ENCODE results near the gene UBE4A. TPM values are rescaled to one million over a fixed set of nuclear protein-coding genes. Genes with fewer than 3 reads are reported as not detected.
"Not testable (repeated sequence)": the region's sequence is repeated elsewhere in the genome, so short reads cannot be mapped to it uniquely, and the experiment has no call there.

Gene UBE4A
- total and polyA plus RNA-seq, 4 donors, result 32.0 to 62.8 (median 50.4) TPM

DNA sequence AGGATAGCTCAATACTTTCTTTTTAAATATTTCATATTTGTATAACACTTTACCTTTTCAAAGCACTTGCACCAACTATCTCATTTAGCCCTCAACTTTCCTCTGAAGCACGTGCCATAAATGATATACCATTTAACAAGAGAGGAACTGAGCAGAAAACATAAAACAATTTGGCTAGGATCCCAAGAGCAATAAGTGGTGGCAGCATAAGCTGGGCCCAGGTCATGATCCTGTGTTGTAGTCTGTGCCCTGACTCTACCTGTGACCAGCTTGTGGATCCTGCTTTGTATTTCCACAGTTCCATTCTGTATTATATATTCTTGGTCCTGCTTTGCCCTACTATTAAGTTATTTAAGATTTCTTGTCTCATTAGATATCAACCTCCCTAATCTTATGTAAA is 53.5 kb downstream of the UBE4A start:
- 88% methylated on average over 1 of the region's 1 CpG for WGBS (ENCODE audit: insufficient coverage)

GRCh38 chr11:118415062-118415738 is 55.8 kb downstream of the UBE4A start:
- peaks cover 7% of the 10 kb centered on the region for H3K36me3 ChIP-seq (ENCODE audit: control insufficient read depth, insufficient read depth, low read length)
- H3K4me3 ChIP-seq (ENCODE audit: low read depth, low read length), result no peak overlapping the region
- no peaks in the 10 kb centered on the region for H3K9me3 ChIP-seq (ENCODE audit: control insufficient read depth, insufficient read depth, low read length)
- H3K4me1 ChIP-seq (ENCODE audit: control insufficient read depth, insufficient read depth, low read length), result no peaks in the 10 kb centered on the region
- DNase-seq (ENCODE audit: low read depth in 4 of 6, low spot score in 6 of 6), result no peak
- WGBS (ENCODE audit: insufficient coverage), result 90% methylated on average over 4 of the region's 8 CpGs
- H3K27ac ChIP-seq (ENCODE audit: low read depth, low read length), result no peak overlapping the region
- H3K27me3 ChIP-seq (ENCODE audit: control insufficient read depth, insufficient read depth, low read length), result no peaks in the 10 kb centered on the region

More for the DNA sequence above, 53.5 kb downstream of the UBE4A start:
- no peaks in the 10 kb centered on the region for H3K27me3 ChIP-seq (ENCODE audit: control insufficient read depth, insufficient read depth, low read length)
- peaks cover 9% of the 10 kb centered on the region for H3K36me3 ChIP-seq (ENCODE audit: control insufficient read depth, insufficient read depth, low read length)
- no peak overlapping the region for H3K27ac ChIP-seq (ENCODE audit: low read depth, low read length)
- H3K9me3 ChIP-seq (ENCODE audit: control insufficient read depth, insufficient read depth, low read length), result no peaks in the 10 kb centered on the region
- H3K4me1 ChIP-seq (ENCODE audit: control insufficient read depth, insufficient read depth, low read length), result no peaks in the 10 kb centered on the region
- no peak for DNase-seq (ENCODE audit: low read depth in 4 of 6, low spot score in 6 of 6)
- H3K4me3 ChIP-seq (ENCODE audit: low read depth, low read length), result no peak overlapping the region

GRCh38 chr11:118415739-118416068 is 56.3 kb downstream of the UBE4A start:
- no peaks in the 10 kb centered on the region for H3K27me3 ChIP-seq (ENCODE audit: control insufficient read depth, insufficient read depth, low read length)
- no peaks in the 10 kb centered on the region for H3K9me3 ChIP-seq (ENCODE audit: control insufficient read depth, insufficient read depth, low read length)
- no peak overlapping the region for H3K4me3 ChIP-seq (ENCODE audit: low read depth, low read length)
- DNase-seq (ENCODE audit: low read depth in 4 of 6, low spot score in 6 of 6), result no peak
- no peak overlapping the region for H3K27ac ChIP-seq (ENCODE audit: low read depth, low read length)
- H3K4me1 ChIP-seq (ENCODE audit: control insufficient read depth, insufficient read depth, low read length), result no peaks in the 10 kb centered on the region
- H3K36me3 ChIP-seq (ENCODE audit: control insufficient read depth, insufficient read depth, low read length), result peaks cover 7% of the 10 kb centered on the region

- H3K4me1 ChIP-seq (ENCODE audit: control insufficient read depth, insufficient read depth, low read length); DNase-seq (ENCODE audit: low read depth in 4 of 6, low spot score in 6 of 6): not testable (repeated sequence)
Measured at GRCh38 chr11:118416900-118417299, 57.5 kb downstream of the UBE4A start.

GRCh38 chr11:118417801-118418200 is 58.4 kb downstream of the UBE4A start:
- no peaks in the 10 kb centered on the region for H3K4me1 ChIP-seq (ENCODE audit: control insufficient read depth, insufficient read depth, low read length)
- WGBS (ENCODE audit: insufficient coverage), result no CpG with 5 or more reads among the region's 4 CpGs
- DNase-seq (ENCODE audit: low read depth in 4 of 6, low spot score in 6 of 6), result no peak
- no peak overlapping the region for H3K27ac ChIP-seq (ENCODE audit: low read depth, low read length)
- no peak overlapping the region for H3K4me3 ChIP-seq (ENCODE audit: low read depth, low read length)
- peaks cover 7% of the 10 kb centered on the region for H3K36me3 ChIP-seq (ENCODE audit: control insufficient read depth, insufficient read depth, low read length)
- no peaks in the 10 kb centered on the region for H3K27me3 ChIP-seq (ENCODE audit: control insufficient read depth, insufficient read depth, low read length)
- H3K9me3 ChIP-seq (ENCODE audit: control insufficient read depth, insufficient read depth, low read length), result no peaks in the 10 kb centered on the region

More at GRCh38 chr11:118416900-118417299, 57.5 kb downstream of the UBE4A start:
- H3K9me3 ChIP-seq (ENCODE audit: control insufficient read depth, insufficient read depth, low read length); H3K27me3 ChIP-seq (ENCODE audit: control insufficient read depth, insufficient read depth, low read length); H3K36me3 ChIP-seq (ENCODE audit: control insufficient read depth, insufficient read depth, low read length); H3K27ac ChIP-seq (ENCODE audit: low read depth, low read length); H3K4me3 ChIP-seq (ENCODE audit: low read depth, low read length): not testable (repeated sequence)

DNA sequence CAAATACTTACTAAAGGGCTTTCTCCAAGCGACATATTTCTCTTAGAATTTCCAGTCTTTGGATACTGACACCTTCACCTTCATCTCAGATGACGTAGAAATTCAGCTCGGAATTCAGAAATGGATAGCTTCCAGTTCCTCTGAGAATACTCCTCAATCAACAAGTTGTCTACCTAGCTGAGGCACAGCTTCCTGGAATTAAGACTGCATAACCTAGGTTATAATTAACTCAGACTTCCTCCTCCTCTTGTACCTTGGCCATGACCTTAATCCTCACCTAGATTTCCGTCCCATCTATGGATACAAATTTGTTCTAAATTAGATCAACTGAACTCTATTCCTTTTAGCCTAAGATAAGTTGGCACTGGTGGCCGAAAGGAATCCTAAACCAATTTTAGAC is 59.4 kb downstream of the UBE4A start:
- 92% methylated on average over 4 of the region's 5 CpGs for WGBS (ENCODE audit: insufficient coverage)
- Histone ChIP-seq H3K4me3 (ENCODE audit: low read depth, low read length) (no peak overlapping the region), H3K36me3 (ENCODE audit: control insufficient read depth, insufficient read depth, low read length) (peaks cover 4% of the 10 kb centered on the region), H3K9me3 (ENCODE audit: control insufficient read depth, insufficient read depth, low read length) (no peaks in the 10 kb centered on the region), H3K27ac (ENCODE audit: low read depth, low read length) (no peak overlapping the region), H3K27me3 (ENCODE audit: control insufficient read depth, insufficient read depth, low read length) (no peaks in the 10 kb centered on the region), H3K4me1 (ENCODE audit: control insufficient read depth, insufficient read depth, low read length) (no peaks in the 10 kb centered on the region)
- no peak for DNase-seq (ENCODE audit: low read depth in 4 of 6, low spot score in 6 of 6)

DNA sequence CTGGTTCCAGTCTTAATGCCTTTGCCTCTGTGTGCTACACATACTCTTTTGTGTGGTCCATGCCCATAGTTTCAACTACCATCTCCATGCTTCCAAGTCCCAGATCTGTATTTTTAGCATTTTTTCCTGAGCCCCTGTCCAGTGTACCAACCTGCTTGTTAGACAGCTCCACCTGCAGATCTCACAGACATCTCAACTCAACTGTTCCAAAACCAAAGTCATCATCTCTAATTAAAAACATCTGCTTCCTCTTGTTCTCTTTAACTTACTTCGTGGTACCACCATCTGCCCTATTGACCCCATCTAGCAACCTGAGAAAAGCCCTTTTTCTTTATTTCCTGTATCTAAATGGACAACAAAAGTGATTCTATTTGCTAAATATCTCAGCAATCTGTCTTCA is 68.3 kb downstream of the UBE4A start:
- Histone ChIP-seq H3K9me3 (ENCODE audit: control insufficient read depth, insufficient read depth, low read length) (no peaks in the 10 kb centered on the region), H3K36me3 (ENCODE audit: control insufficient read depth, insufficient read depth, low read length) (no peaks in the 10 kb centered on the region), H3K4me3 (ENCODE audit: low read depth, low read length) (no peak overlapping the region), H3K27me3 (ENCODE audit: control insufficient read depth, insufficient read depth, low read length) (no peaks in the 10 kb centered on the region), H3K27ac (ENCODE audit: low read depth, low read length) (no peak overlapping the region), H3K4me1 (ENCODE audit: control insufficient read depth, insufficient read depth, low read length) (no peaks in the 10 kb centered on the region)
- no peak for DNase-seq (ENCODE audit: low read depth in 4 of 6, low spot score in 6 of 6)
- 0% methylated on average over 1 of the region's 1 CpG for WGBS (ENCODE audit: insufficient coverage)

DNA sequence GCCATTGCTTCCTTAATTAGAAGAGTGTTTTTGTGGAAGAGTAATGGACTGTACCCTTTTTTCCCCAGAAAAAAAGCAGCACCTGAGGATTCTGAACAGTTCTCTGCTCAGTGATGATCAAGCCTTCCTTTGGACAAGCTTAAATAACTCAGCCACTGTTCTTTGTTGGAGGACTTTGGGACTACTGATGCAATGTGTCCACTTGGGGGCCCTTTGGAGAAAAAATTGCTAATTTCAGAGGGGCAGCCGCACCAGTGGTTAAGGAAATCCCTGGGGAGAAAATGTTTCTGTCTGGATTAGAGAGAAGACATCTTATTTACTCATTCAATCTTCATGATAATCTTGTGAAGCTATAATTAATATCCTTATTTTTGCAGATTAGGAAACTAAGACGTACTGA is 71.6 kb downstream of the UBE4A start:
- no peak overlapping the region for H3K4me3 ChIP-seq (ENCODE audit: low read depth, low read length)
- WGBS (ENCODE audit: insufficient coverage), result no CpG with 5 or more reads among the region's 2 CpGs
- no peaks in the 10 kb centered on the region for H3K36me3 ChIP-seq (ENCODE audit: control insufficient read depth, insufficient read depth, low read length)
- DNase-seq (ENCODE audit: low read depth in 4 of 6, low spot score in 6 of 6), result peak in 2 of 6 donors; percentile 11 to 14
- no peak overlapping the region for H3K27ac ChIP-seq (ENCODE audit: low read depth, low read length)
- no peaks in the 10 kb centered on the region for H3K9me3 ChIP-seq (ENCODE audit: control insufficient read depth, insufficient read depth, low read length)
- no peaks in the 10 kb centered on the region for H3K27me3 ChIP-seq (ENCODE audit: control insufficient read depth, insufficient read depth, low read length)
- H3K4me1 ChIP-seq (ENCODE audit: control insufficient read depth, insufficient read depth, low read length), result peaks cover 15% of the 10 kb centered on the region

GRCh38 chr11:118434123-118434552 is 74.7 kb downstream of the UBE4A start:
- Histone ChIP-seq H3K4me1 (ENCODE audit: control insufficient read depth, insufficient read depth, low read length) (peaks cover 31% of the 10 kb centered on the region), H3K27ac (ENCODE audit: low read depth, low read length) (peak overlapping the region; percentile 97), H3K27me3 (ENCODE audit: control insufficient read depth, insufficient read depth, low read length) (no peaks in the 10 kb centered on the region), H3K36me3 (ENCODE audit: control insufficient read depth, insufficient read depth, low read length) (no peaks in the 10 kb centered on the region), H3K4me3 (ENCODE audit: low read depth, low read length) (peak overlapping the region; percentile 83), H3K9me3 (ENCODE audit: control insufficient read depth, insufficient read depth, low read length) (no peaks in the 10 kb centered on the region)
- peak in 1 of 6 donors; percentile 96 for DNase-seq (ENCODE audit: low read depth in 4 of 6, low spot score in 6 of 6)
- WGBS (ENCODE audit: insufficient coverage), result 0% methylated on average over 1 of the region's 9 CpGs

DNA sequence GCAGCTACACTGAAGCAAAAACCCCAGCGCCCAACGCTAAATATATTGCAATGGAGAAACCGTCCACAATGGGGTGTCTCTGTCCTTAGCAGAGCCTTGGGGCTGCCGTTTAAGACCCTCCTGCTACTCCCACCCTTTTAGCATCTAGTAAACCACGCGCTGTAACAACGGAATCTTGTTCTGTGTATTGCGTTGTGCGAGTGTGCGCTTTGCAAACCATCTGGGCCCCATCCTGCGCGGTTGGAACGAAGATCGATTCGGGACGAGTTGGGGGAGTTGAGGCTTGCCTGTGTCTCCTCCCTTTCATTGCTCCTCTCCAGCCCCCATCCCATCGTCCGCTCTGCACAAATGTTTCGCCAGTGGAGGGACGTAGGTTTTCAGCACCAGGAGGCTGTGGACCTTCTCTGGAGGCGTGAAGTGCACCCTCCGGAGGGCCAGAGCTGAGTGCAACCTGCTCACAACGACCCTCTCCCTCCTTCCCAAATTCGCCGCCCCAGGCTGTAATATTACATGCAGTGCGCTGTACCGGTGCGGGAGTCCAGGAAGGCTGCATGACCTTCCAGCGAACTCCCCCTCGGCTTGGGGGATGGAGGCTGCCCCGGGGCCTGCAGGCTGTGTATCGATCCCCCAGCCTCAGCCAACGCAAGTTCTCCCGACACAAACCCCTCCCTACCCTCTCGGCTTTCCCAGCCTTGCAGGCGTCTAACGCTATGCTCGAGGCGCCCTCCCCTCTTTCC is 75.3 kb downstream of the UBE4A start:
- H3K27me3 ChIP-seq (ENCODE audit: control insufficient read depth, insufficient read depth, low read length), result no peaks in the 10 kb centered on the region
- H3K4me1 ChIP-seq (ENCODE audit: control insufficient read depth, insufficient read depth, low read length), result peaks cover 31% of the 10 kb centered on the region
- no peaks in the 10 kb centered on the region for H3K9me3 ChIP-seq (ENCODE audit: control insufficient read depth, insufficient read depth, low read length)
- no peaks in the 10 kb centered on the region for H3K36me3 ChIP-seq (ENCODE audit: control insufficient read depth, insufficient read depth, low read length)
- H3K4me3 ChIP-seq (ENCODE audit: low read depth, low read length), result peak overlapping the region; percentile 83
- H3K27ac ChIP-seq (ENCODE audit: low read depth, low read length), result peak overlapping the region; percentile 97
- DNase-seq (ENCODE audit: low read depth in 4 of 6, low spot score in 6 of 6), result peak in 4 of 6 donors; percentile 49 to 91 (median 67)
- WGBS (ENCODE audit: insufficient coverage), result under 1% methylated on average over 29 of the region's 39 CpGs

All from spinal cord (tissue), 10 donors.